Skin epidermis (tissue), 12 donors: ENCODE data around the gene THBS3.
"Not testable (repeated sequence)": the region's sequence is repeated elsewhere in the genome, so short reads cannot be mapped to it uniquely, and the experiment has no call there.

Source experiments
- H3K27ac ChIP-seq, 21 experiments: fragments of 200-600 bp; sonication (generic) in 11 of 21; one replicate each; pipeline ENCODE4 v1.5.0; 2020; ENCODE audit warnings: mild to moderate bottlenecking in 3 of 21, inconsistent platforms in 2 of 21, moderate library complexity in 2 of 21
- H3K4me3 ChIP-seq, 7 experiments: fragments of 200-600 bp; sonication (generic) in 2 of 7; one replicate each; pipeline ENCODE4 v1.5.0; 2020; ENCODE audit warnings: inconsistent platforms in 2 of 7, mild to moderate bottlenecking in 2 of 7, moderate library complexity in 1 of 7

THBS3 gene

DNA sequence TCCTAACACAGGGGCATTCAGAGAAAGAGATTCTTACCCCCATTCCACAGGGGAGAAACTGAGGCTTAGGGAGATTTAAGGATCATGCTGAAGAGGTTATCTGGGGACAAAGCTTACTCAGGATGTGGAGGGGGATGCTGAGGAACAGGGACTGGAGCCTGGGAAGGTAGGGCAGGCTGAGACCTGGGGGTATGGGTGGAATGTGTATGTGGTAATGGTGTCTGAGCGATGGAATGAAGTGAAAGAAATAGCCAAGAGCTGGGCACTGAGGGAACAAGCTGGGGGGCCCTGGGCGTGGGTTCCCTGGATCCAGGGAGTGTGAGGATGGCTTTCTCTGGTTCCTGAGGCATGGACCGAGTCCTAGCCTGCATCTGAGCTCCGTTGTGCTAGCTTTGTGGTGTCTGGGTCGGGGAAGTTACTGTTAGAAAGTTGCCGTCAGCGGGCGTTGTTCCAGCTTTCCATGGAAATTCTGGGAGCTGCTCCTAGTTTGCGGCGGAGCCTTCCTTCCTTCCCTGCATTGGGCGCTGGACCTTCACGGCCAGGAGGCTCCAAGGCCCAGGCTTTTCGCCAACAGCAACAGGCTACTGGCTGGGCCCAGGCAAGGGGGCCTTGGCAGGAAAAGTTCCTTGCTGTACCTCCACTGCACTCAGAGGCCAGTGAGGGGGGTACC lies 3.8 kb upstream of the THBS3 start:
- not testable (repeated sequence) for H3K4me3 ChIP-seq
- peak overlapping the region in 2 of 21 experiments; percentile 11 to 44 for H3K27ac ChIP-seq

GRCh38 chr1:155210314-155211104 lies 2.8 kb upstream of the THBS3 start:
- Histone ChIP-seq H3K27ac (peak overlapping the region in 5 of 21 experiments; percentile 11 to 100 (median 44)), H3K4me3 (no peak overlapping the region)

- H3K4me3 ChIP-seq = peak overlapping the region; percentile 78 to 94 (median 91)
- peak overlapping the region; percentile 94 to 100 (median 99) for H3K27ac ChIP-seq
These were observed 1.6 kb upstream of the THBS3 start for GRCh38 chr1:155209312-155209721.

GRCh38 chr1:155208541-155209311 lies 1.0 kb upstream of the THBS3 start, which contains the start of gene MTX1:
Gene MTX1, plus strand, starts transcription at chr1:155208695. Its CDS starts 110 bp downstream, at chr1:155208805.
- H3K27ac ChIP-seq = peak within 1 kb of the TSS; percentile 94 to 100 (median 99)
- H3K4me3 ChIP-seq = peak within 1 kb of the TSS; percentile 78 to 94 (median 91)

DNA sequence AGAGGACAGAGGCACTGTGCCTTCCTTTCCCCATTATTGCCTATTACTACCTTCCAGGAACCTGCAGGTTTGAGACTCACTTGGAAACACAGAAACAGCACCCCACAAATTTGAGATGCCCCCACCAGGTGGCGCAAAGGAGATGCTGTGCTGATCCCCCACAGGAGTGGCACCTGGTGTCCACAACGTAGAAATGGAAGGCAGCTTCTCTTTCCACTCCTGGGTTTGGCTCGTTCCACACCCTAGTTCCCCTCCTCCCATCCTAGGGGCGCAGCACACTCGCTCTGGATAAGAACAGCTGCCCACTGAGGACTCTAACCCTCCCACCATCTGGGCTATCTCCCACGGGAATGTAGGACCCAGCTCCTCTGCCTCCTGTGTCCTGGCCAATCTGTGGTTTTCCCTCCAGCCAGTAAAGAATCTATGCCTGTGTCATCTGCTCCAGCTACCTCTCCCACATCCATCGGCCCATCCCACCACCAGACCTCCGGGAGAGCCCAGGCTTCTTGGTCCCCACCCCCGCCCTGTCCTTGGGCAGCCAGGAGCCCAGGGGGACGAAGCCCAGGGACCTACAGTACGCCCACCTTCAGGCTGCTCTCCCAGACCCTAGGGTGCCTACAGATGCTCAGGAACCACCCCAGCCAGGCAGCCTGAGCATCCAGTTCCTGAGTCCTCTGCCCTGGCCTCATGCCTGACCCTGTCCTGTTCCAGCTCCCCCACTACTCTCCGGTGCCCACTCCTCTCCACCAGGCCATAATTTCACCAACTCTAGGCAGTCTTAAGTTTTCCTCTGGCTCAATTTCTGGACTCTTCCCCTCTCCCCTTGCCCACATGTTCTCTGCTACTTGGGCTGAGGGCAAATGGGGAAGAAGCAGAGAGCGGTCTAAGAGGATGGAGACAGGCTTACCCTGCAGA lies 549 bp downstream of the THBS3 start:
- H3K27ac ChIP-seq = peak overlapping the region in 20 of 21 experiments; percentile 94 to 100 (median 100)
- peak overlapping the region in 5 of 7 experiments; percentile 78 to 93 (median 91) for H3K4me3 ChIP-seq

DNA sequence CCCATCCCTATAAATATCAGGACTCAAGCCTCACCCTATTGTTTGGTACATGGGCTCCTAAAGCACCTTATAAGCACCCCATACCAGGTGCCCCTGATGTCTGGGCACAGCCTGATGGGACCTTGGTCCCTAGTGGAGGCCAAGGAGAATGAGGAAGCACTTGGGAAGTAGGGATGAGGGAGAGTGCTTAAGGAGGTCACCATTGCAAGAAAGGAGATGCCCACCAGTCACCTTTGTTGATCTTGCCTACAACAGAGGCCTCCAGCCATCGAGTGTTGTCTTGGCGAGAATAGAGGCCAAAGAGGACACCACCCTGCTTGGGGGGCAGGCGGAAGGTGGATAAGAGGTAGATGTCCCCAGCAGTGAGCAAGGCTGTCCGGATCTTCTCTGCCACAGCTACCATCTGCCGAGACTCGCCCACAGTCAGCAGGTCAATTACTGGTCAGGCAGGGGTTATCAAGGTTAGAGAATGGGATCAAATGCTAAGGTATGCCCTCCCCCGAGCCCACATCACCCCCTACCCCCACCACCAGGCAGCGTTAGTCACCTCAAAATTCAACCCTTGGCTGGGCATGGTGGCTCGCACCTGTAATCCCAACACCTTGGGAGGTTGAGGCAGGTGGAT lies 1.6 kb downstream of the THBS3 start:
- Histone ChIP-seq H3K4me3 (no peak overlapping the region), H3K27ac (peak overlapping the region in 3 of 21 experiments; percentile 100)

DNA sequence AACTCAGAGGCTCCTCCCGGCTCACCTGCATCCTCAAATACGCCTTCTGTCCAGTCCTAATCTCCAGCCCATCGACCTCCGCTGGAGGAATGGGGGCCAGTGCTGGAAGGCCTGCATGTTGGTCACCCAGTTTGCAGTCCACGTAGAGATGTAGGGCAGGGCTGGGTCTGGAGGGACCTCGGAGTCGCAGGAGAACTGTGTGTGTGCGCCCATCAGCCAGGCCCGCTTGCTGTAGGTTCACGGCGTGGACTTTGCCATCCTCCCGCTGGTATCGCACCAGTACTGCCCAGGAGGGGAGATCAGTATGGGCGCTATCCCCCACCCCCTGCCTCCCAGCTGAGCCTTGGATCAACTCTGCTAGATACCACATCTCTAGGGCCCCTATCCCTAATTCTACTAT lies 2.7 kb downstream of the THBS3 start:
- Histone ChIP-seq H3K27ac (no peak overlapping the region), H3K4me3 (no peak overlapping the region)

GRCh38 chr1:155202731-155203515 lies 4.8 kb downstream of the THBS3 start:
- no peak overlapping the region for H3K27ac ChIP-seq
- no peak overlapping the region for H3K4me3 ChIP-seq

DNA sequence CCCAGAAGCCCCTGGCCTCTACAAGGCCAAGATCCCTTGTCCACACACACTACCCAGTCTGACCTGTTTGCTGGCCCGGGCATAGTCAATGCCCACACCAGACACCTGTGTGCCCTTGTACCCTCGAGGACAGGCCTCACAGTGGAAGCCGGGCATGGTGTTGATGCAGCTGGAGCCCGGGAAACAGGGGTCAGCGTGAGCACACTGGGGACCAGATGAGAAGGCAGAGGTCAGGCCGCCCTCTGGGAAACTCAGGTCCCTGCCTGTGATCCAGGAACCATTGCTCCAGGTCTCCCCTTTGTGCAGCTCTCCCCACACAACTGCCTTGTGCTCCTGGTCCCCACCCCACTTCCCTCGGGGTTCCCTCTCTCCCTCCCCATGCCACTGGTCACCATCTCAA lies 5.5 kb downstream of the THBS3 start:
- no peak overlapping the region for H3K4me3 ChIP-seq
- H3K27ac ChIP-seq = no peak overlapping the region

- Histone ChIP-seq H3K27ac (no peak overlapping the region), H3K4me3 (no peak overlapping the region)
These were observed 6.8 kb downstream of the THBS3 start for GRCh38 chr1:155200920-155201319.

DNA sequence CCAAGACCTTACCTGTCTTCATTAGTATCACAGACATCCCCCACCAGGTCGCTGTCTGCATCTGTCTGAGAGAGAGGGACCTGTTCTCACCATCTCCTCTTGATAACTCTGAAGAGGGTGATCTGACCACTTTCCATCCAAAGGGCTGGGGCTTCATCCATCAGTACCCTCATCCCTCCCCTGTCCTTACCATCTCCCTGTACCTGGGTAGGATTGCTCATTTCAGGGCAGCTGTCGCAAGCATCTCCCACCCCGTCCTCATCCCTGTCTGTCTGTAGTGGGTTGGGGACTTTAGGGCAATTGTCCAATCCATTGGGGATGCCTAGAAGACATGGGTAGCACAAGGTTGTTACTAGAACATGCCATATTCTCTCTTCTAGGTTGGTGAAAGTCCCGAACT lies 7.9 kb downstream of the THBS3 start:
- Histone ChIP-seq H3K4me3 (no peak overlapping the region), H3K27ac (no peak overlapping the region)

- Histone ChIP-seq H3K27ac (no peak overlapping the region), H3K4me3 (no peak overlapping the region)
These were observed 9.2 kb downstream of the THBS3 start for GRCh38 chr1:155198547-155198906.

GRCh38 chr1:155197901-155198546 lies 9.7 kb downstream of the THBS3 start:
- Histone ChIP-seq H3K27ac (peak overlapping the region in 2 of 21 experiments; percentile 28 to 31), H3K4me3 (no peak overlapping the region)

GRCh38 chr1:155196893-155197638 lies 10.6 kb downstream of the THBS3 start:
- no peak overlapping the region for H3K4me3 ChIP-seq
- peak overlapping the region in 5 of 21 experiments; percentile 17 to 89 (median 58) for H3K27ac ChIP-seq

DNA sequence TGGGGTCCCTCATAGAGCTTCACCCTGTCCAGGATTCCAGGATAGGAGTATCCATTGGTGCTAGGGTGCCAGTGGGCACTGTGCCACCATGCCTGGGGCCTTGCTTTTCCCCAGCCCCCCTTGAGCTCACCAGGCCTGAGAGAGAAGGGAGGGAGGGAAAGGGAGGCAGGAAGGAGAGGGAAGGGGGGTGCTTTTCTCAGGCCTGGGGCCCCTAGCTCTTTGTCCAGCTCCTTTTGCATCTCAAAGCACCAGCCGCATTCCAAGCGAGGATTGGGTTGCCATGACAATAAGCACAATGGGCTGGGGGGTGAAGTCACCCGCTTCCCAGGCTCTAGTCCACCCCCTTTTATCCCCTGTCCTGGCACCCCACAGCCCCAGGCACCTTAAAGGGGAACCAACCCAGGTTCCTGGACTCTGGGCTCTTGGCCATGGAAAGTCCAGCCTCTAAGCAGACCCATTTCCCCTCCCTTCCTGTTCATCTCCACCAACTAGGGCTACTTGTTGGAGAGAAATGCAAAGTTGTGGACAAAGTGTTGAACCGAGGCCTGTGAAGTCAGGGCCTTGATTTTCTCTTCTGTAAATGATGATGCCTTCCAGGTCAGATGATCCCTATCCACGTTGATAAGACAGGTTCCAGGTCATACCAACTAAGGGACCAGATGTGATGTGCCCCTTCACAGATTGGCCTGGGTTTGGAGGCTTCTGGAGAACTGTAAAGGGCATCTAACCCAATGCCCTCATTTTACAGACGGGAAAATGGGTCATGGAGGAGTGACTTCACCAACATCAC lies 11.4 kb downstream of the THBS3 start:
- Histone ChIP-seq H3K27ac (peak overlapping the region in 9 of 21 experiments; percentile 12 to 95 (median 88)), H3K4me3 (no peak overlapping the region)
